Measurements from ENCODE around the gene PLB1.

Gene PLB1

GRCh38 chr2:28689771-28690170, 193.9 kb downstream of the PLB1 start:
- TF ChIP-seq ZFX (IDR thresholded peaks at IDR 0.05) (no peak), CTCF (conservative IDR thresholded peaks at IDR 0.05) (no peak)
- H3K27ac ChIP-seq: no peak overlapping the region

GRCh38 chr2:28692411-28692810, 196.6 kb downstream of the PLB1 start:
- TF ChIP-seq CTCF (conservative IDR thresholded peaks at IDR 0.05) (no peak), ZFX (IDR thresholded peaks at IDR 0.05) (no peak)
- H3K27ac ChIP-seq: no peak overlapping the region

GRCh38 chr2:28693223-28693622, 197.4 kb downstream of the PLB1 start:
- no peak for TF ChIP-seq CTCF (conservative IDR thresholded peaks at IDR 0.05)
- no peak for TF ChIP-seq ZFX (IDR thresholded peaks at IDR 0.05)
- H3K27ac ChIP-seq: no peak overlapping the region
